Measurements from ENCODE around the gene NAP1L1.
A peak's percentile ranks its signal among the peaks of the same experiment; 100 is the strongest.

Gene NAP1L1

GRCh38 chr12:76032043-76032981 lies 52.2 kb downstream of the NAP1L1 start:
- Histone ChIP-seq H3K4me1 (ENCODE audit: control insufficient read depth, insufficient read depth, low read length) (peaks cover 6% of the 10 kb centered on the region), H3K27me3 (ENCODE audit: control insufficient read depth, insufficient read depth, low read length) (no peaks in the 10 kb centered on the region), H3K4me3 (ENCODE audit: low read length) (peak overlapping the region; percentile 78), H3K9ac (ENCODE audit: low read length) (peak overlapping the region; percentile 35), H3K27ac (ENCODE audit: low read depth, low read length) (peak overlapping the region; percentile 95), H3K36me3 (ENCODE audit: control insufficient read depth, insufficient read depth, low read length) (no peaks in the 10 kb centered on the region)

GRCh38 chr12:76031414-76032042 lies 53.0 kb downstream of the NAP1L1 start, which contains the start of gene PHLDA1:
PHLDA1 (minus strand) TSS chr12:76031776.
- peak within 1 kb of the TSS; percentile 95 for H3K27ac ChIP-seq (ENCODE audit: low read depth, low read length)
- no peaks in the 10 kb centered on the region for H3K36me3 ChIP-seq (ENCODE audit: control insufficient read depth, insufficient read depth, low read length)
- H3K4me3 ChIP-seq (ENCODE audit: low read length): peak within 1 kb of the TSS; percentile 78
- H3K27me3 ChIP-seq (ENCODE audit: control insufficient read depth, insufficient read depth, low read length): no peaks in the 10 kb centered on the region
- H3K4me1 ChIP-seq (ENCODE audit: control insufficient read depth, insufficient read depth, low read length): peaks cover 6% of the 10 kb centered on the region
- H3K9ac ChIP-seq (ENCODE audit: low read length): peak within 1 kb of the TSS; percentile 35

DNA sequence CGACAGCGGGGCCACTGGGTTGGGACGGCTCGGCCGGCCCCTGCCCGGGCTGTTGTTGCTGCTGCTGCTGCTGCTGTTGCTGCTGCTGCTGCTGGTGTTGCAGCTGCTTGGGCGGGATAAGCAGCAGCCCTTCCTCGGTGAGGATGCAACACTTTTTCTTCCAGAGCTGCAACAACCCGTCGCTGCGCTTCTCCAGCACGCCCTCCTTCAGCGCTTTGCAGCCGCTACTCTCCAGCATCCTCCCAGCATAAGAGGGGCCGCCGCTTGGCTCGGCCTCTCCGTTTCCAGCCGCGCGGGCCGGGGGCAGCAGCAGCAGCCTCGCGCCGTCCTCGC lies 53.4 kb downstream of the NAP1L1 start:
- Histone ChIP-seq H3K27me3 (ENCODE audit: control insufficient read depth, insufficient read depth, low read length) (no peaks in the 10 kb centered on the region), H3K4me1 (ENCODE audit: control insufficient read depth, insufficient read depth, low read length) (peaks cover 6% of the 10 kb centered on the region)

GRCh38 chr12:76030341-76031080 lies 54.0 kb downstream of the NAP1L1 start:
- peak overlapping the region; percentile 95 for H3K27ac ChIP-seq (ENCODE audit: low read depth, low read length)
- H3K36me3 ChIP-seq (ENCODE audit: control insufficient read depth, insufficient read depth, low read length): no peaks in the 10 kb centered on the region
- H3K4me1 ChIP-seq (ENCODE audit: control insufficient read depth, insufficient read depth, low read length): peaks cover 6% of the 10 kb centered on the region
- H3K4me3 ChIP-seq (ENCODE audit: low read length): peak overlapping the region; percentile 78
- no peaks in the 10 kb centered on the region for H3K27me3 ChIP-seq (ENCODE audit: control insufficient read depth, insufficient read depth, low read length)
- H3K9ac ChIP-seq (ENCODE audit: low read length): no peak overlapping the region

More for the DNA sequence above, 53.4 kb downstream of the NAP1L1 start:
- no peaks in the 10 kb centered on the region for H3K36me3 ChIP-seq (ENCODE audit: control insufficient read depth, insufficient read depth, low read length)
- H3K4me3 ChIP-seq (ENCODE audit: low read length): peak overlapping the region; percentile 78
- H3K9ac ChIP-seq (ENCODE audit: low read length): no peak overlapping the region
- H3K27ac ChIP-seq (ENCODE audit: low read depth, low read length): peak overlapping the region; percentile 95

GRCh38 chr12:76029982-76030340 lies 54.5 kb downstream of the NAP1L1 start:
- Histone ChIP-seq H3K9ac (ENCODE audit: low read length) (no peak overlapping the region), H3K27me3 (ENCODE audit: control insufficient read depth, insufficient read depth, low read length) (no peaks in the 10 kb centered on the region), H3K36me3 (ENCODE audit: control insufficient read depth, insufficient read depth, low read length) (no peaks in the 10 kb centered on the region), H3K27ac (ENCODE audit: low read depth, low read length) (peak overlapping the region; percentile 95), H3K4me1 (ENCODE audit: control insufficient read depth, insufficient read depth, low read length) (peaks cover 6% of the 10 kb centered on the region), H3K4me3 (ENCODE audit: low read length) (peak overlapping the region; percentile 78)

- Histone ChIP-seq H3K9ac (ENCODE audit: low read length) (no peak overlapping the region), H3K4me3 (ENCODE audit: low read length) (peak overlapping the region; percentile 17), H3K4me1 (ENCODE audit: control insufficient read depth, insufficient read depth, low read length) (peaks cover 6% of the 10 kb centered on the region), H3K36me3 (ENCODE audit: control insufficient read depth, insufficient read depth, low read length) (no peaks in the 10 kb centered on the region), H3K27me3 (ENCODE audit: control insufficient read depth, insufficient read depth, low read length) (no peaks in the 10 kb centered on the region), H3K27ac (ENCODE audit: low read depth, low read length) (no peak overlapping the region)
Measured at GRCh38 chr12:76028571-76029277, 55.8 kb downstream of the NAP1L1 start.

DNA sequence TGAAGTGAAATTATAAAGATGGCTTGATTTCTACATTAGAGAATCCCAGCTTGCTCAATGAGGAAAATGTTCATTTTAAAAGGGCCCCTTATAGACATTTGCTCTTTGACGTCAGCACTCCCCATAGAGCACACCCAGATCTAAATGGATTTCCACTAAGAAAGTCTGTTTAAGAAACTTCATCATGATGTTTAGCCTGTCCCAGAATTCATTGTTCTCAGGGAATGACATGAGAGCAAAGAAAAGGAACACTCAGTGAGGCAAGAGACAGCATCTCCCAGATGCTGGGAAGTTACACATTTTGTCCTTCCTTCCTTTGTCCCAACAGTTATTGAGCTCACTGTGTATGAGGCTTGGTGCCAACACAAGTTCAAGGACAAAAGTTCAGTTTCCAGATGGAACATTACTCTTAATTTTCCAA lies 57.8 kb downstream of the NAP1L1 start:
- no peaks in the 10 kb centered on the region for H3K4me1 ChIP-seq (ENCODE audit: control insufficient read depth, insufficient read depth, low read length)
- H3K27ac ChIP-seq (ENCODE audit: low read depth, low read length): no peak overlapping the region
- H3K27me3 ChIP-seq (ENCODE audit: control insufficient read depth, insufficient read depth, low read length): no peaks in the 10 kb centered on the region

DNA sequence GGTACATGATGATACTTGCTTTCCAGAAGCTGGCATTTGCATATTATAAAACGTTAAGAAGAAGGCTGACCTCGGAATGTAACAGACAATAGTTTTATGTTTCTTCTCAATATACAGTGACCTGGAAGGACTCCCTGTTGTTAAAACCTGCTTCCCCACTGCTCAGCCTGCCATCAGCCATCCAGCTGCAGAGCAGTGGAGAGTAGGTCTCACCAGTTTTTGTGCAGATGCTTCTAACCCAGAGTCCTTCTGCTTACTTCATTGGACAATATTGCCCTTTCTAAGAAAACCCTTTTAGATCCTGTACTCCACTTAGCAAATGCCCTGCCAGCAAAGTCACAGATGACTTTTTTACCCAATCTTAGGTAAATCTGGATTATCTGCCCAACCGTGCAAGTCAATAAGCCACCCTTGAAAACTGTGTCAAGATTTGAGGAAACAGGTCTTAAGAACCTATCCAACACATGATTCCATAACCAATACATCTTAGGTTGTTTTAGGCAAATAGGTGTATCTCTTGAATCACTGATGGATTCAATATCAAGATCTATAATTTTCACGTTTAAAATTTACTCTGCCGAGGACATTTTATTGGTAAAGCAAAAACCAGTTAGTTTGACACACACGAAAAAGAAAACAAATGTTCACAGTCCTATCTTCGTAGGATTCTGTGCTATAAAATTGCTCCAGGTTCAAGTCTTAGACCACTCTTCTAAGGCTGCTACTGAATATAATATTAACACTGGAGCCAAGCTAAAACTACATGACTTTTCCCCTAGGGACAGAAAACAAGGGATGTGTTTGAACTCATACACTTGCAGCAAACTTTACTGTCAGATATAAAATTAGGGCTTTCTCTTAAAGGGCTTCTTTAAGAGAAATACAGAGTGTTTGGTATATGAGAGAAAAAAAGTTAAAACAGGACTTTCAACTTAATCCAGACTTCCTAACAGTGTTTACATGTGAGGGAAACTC lies 58.6 kb downstream of the NAP1L1 start:
- Histone ChIP-seq H3K36me3 (ENCODE audit: control insufficient read depth, insufficient read depth, low read length) (no peaks in the 10 kb centered on the region), H3K4me1 (ENCODE audit: control insufficient read depth, insufficient read depth, low read length) (no peaks in the 10 kb centered on the region), H3K9ac (ENCODE audit: low read length) (no peak overlapping the region), H3K27ac (ENCODE audit: low read depth, low read length) (no peak overlapping the region), H3K27me3 (ENCODE audit: control insufficient read depth, insufficient read depth, low read length) (no peaks in the 10 kb centered on the region), H3K4me3 (ENCODE audit: low read length) (no peak overlapping the region)

More for the DNA sequence above, 57.8 kb downstream of the NAP1L1 start:
- Histone ChIP-seq H3K36me3 (ENCODE audit: control insufficient read depth, insufficient read depth, low read length) (no peaks in the 10 kb centered on the region), H3K9ac (ENCODE audit: low read length) (no peak overlapping the region), H3K4me3 (ENCODE audit: low read length) (no peak overlapping the region)

DNA sequence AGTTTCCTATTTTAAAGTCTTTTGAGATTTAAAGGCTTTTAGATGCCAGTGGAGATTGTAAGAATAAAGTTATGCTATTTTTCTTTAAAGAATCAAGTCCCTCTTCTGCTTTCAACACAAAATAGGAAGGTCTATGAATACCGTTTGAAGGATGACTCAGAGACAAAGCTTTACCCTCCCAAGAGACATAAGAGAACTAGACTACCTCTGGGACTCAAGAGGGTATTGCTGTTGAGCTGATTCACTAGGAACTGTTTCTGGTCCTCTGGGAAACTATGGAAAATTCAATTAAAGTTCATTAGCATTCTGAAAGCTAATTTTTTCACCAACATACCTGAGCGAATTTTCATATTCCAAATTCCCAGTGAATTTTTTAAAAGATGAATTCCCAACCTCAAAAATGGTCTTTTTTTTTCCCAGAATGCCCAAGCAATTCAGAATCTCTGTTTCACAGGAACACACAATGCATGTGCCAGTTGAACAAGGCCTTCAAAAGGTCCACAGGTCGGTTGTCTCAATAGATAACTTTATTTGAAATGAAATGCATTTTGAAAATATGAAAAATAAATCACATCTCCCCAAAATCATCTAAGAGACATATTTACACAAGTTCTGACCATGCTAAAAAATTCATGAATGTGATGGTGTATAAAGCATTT lies 59.4 kb downstream of the NAP1L1 start:
- Histone ChIP-seq H3K36me3 (ENCODE audit: control insufficient read depth, insufficient read depth, low read length) (no peaks in the 10 kb centered on the region), H3K27ac (ENCODE audit: low read depth, low read length) (no peak overlapping the region), H3K4me1 (ENCODE audit: control insufficient read depth, insufficient read depth, low read length) (no peaks in the 10 kb centered on the region), H3K4me3 (ENCODE audit: low read length) (no peak overlapping the region), H3K9ac (ENCODE audit: low read length) (no peak overlapping the region), H3K27me3 (ENCODE audit: control insufficient read depth, insufficient read depth, low read length) (no peaks in the 10 kb centered on the region)

GRCh38 chr12:76024102-76024781 lies 60.2 kb downstream of the NAP1L1 start:
- H3K36me3 ChIP-seq (ENCODE audit: control insufficient read depth, insufficient read depth, low read length): no peaks in the 10 kb centered on the region
- H3K27me3 ChIP-seq (ENCODE audit: control insufficient read depth, insufficient read depth, low read length): no peaks in the 10 kb centered on the region
- H3K27ac ChIP-seq (ENCODE audit: low read depth, low read length): no peak overlapping the region
- H3K4me1 ChIP-seq (ENCODE audit: control insufficient read depth, insufficient read depth, low read length): no peaks in the 10 kb centered on the region
- H3K9ac ChIP-seq (ENCODE audit: low read length): no peak overlapping the region
- H3K4me3 ChIP-seq (ENCODE audit: low read length): no peak overlapping the region

All from rectal smooth muscle tissue (tissue), 1 donor.